ENCODE results near the gene ECE1.
"Not testable (repeated sequence)": the region's sequence is repeated elsewhere in the genome, so short reads cannot be mapped to it uniquely, and the experiment has no call there.

Gene ECE1

GRCh38 chr1:21220815-21221214, 69.4 kb downstream of the ECE1 start:
- no peak for DNase-seq (ENCODE audit: low spot score)

- no peak for DNase-seq (ENCODE audit: low spot score)
Measured at GRCh38 chr1:21219674-21220073, 70.6 kb downstream of the ECE1 start.

- DNase-seq (ENCODE audit: low spot score), result no peak
Measured at GRCh38 chr1:21217812-21218596, 72.3 kb downstream of the ECE1 start.

- DNase-seq (ENCODE audit: low spot score), result peak; percentile 57
Measured at GRCh38 chr1:21216835-21217811, 73.1 kb downstream of the ECE1 start.

DNA sequence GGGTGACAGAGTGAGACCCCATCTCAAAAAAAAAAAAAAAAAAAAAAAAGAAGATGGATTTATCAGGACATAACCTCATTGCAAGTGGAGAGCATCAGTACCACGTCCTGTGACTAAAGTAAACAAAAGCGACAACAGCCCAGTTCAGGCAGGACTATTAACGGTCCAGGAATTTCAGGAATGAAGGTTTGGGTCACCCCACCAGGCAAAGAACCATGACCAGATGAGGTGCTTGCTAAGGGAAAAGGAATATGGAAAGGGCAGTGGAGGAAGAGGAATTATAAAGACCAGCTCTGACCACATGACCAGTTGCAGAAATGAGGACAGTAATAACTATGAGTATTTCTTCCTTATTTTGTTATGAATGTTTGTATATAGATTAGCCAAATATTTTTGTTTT, 78.1 kb downstream of the ECE1 start:
- DNase-seq (ENCODE audit: low spot score), result no peak

GRCh38 chr1:21208137-21208700, 82.0 kb downstream of the ECE1 start:
- not testable (repeated sequence) for DNase-seq (ENCODE audit: low spot score)

DNA sequence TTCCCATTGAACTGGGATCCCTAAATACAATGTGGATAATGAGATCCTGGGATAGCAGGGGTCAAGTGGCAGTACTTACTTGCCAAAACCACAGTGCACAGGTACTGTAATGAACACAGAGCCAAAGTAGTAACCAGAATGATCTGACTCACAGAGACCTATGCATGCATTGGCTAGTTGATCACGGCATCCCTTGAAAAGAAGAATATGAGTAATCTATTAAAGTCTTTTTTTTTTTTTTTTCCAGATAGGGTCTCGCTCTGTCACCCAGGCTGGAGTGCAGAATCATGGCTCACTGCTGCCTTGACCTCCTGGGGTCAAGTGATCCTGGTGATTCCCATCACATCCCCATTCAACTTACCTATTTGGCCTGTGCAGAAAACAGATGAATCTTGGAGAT, 84.1 kb downstream of the ECE1 start:
- no peak for DNase-seq (ENCODE audit: low spot score)

GRCh38 chr1:21205416-21205815, 84.8 kb downstream of the ECE1 start:
- DNase-seq (ENCODE audit: low spot score), result no peak

DNA sequence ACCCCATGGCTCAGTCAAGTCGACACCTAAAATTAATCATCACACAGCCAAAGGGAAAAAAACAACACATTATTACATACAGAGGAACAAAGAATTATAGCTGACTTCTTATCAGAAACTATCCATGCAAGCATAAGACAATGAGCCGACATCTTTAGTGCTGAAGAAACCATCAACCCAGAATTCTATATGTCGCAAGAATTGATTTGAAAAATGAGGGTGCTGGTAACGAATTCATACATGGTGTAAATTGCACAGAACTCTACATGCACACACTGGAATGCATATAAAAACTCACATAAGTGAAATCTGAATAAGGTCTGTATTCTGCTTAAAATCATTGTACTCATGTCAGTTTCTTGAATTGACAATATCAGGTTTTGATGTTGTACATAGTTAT, 88.6 kb downstream of the ECE1 start:
- no peak for DNase-seq (ENCODE audit: low spot score)

DNA sequence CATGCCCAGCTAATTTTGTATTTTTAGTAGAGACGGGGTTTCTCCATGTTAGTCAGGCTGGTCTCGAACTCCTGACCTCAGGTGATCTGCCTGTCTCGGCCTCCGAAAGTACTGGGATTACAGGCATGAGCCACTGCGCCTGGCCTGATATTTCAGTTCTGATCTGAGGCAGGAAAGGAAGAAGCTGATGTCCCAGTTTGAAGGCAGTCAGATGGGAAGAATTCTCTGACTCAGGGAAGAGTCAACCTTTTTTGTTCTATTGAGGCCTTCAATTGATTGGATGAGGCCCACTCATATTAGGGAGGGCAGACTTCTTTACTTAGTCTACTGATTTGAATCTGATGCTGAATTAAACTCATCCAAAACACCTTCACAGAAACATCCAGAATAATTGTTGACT, 89.0 kb downstream of the ECE1 start:
- not testable (repeated sequence) for DNase-seq (ENCODE audit: low spot score)

DNA sequence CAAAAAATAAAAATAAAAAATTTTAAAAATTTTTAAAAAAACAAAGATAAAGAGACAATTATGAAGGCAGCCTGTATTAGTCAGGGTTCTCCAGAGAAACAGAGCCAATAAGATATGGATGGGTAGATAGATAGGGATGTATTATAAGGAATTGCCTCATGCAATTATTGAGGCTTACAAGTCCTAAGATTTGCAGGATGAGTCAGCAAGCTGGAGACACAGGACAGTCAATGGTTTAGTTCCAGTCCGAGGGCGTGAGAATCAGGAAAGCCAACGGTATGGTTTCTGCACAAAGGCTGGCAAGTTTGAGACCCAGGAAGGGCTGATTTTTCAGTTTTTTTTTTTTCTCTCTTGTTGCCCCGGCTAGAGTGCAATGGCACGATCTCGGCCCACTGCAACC, 89.5 kb downstream of the ECE1 start:
- DNase-seq (ENCODE audit: low spot score), result no peak

DNA sequence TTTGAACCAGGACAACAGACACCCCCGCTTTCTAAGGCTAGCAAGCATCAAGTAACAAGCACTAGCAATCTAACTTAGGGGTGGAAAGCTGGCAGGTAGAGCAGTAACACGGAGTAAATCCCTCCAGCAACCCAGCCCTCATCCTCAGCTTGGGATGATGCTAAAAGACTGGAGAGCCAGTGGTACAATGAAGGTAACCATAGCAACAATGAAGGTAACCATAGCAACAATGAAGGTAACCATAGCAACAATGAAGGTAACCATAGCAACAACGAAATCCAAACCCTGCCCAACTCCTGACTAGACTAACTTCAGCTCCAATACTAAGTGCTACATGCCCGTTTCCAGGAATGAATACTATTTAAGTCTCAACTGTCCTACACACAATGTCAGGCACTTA, 91.3 kb downstream of the ECE1 start:
- no peak for DNase-seq (ENCODE audit: low spot score)

GRCh38 chr1:21192871-21193270, 97.4 kb downstream of the ECE1 start:
- DNase-seq (ENCODE audit: low spot score), result no peak

DNA sequence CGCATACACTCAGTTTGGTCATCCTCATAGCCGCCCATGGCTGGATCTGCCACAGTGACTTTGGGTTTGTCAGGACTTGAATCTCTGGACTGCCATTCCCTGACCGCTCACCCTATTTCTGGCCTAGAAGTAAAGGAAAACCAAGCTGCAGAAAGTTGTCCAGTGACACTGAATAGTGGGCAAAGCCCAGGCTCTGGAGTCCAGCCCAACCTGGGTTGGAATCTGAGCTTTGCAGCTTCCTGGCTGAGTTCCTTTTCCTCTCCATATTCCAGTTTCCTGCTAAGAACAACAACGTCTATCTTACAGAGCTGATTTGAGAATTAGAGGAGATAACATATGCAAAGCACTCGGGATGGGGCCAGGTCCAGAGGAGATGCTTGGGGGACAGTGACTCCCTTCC, 98.0 kb downstream of the ECE1 start:
- no peak for DNase-seq (ENCODE audit: low spot score)

GRCh38 chr1:21190771-21191170, 99.5 kb downstream of the ECE1 start:
- DNase-seq (ENCODE audit: low spot score), result not testable (repeated sequence)

DNA sequence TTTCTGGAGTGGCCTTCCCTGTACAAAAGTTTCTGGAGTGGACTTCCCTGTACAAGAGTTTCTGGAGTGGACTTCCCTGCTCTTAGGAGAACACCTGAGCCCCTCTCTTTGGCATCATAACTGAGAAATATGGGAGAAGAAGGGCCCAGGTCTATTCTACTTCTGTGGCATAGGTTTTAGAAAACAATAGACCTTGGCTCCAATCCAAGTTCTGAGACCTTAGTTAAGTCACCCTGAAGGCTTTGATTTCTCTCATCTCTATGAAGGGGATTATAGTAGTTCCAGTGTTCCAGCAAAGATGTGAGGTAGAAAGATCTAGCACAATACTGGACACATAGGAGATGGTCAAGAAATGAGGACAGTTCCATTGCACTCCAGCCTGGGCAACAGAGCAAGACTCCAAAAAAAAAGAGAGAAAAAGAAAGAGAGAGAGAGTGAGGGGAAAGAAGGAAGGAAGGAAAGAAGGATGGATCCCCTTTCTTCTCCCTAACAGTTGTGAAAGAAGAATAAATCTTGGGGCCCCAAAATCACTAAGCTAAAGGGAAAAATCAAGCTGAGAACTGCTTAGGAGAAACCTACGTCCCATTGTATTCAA, 100.3 kb downstream of the ECE1 start:
- DNase-seq (ENCODE audit: low spot score), result no peak

DNA sequence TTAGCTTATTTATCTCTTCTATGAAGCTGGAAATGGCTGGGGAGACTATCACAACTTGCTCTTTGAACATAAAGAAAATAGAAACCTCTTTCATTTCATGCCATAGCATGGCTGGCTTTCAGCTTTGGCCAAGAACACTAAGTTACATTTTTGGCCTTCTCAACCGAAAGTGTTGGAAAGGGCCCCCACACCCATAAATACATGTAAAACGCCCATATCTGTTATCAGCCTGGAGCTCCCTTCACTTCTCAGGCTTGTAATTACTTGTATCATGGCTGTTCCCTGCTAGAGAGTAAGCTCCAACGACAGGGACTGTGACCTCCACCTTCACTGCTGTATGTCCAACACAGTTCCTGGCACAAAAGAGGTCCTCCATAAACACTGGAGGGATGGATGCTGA, 100.8 kb downstream of the ECE1 start:
- DNase-seq (ENCODE audit: low spot score), result no peak

DNA sequence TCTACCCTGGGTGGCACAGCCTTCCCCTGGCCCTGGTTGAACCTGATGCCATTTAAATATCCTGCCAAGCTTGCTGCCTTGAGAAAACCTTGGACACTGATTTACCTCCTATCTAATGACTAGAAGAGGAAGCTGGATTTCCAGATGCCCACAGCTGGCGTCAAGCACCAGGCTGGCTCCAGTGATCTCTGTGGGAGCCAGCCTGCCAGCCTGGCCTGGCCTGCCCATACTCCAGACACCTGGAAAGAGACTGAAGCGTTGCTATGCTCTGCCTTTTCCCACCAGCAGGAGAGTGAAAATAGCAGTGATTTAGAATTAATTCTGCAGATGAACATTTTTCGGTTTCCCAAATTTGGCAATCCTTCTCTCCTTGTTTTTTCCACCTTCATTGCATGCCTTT, 102.0 kb downstream of the ECE1 start:
- DNase-seq (ENCODE audit: low spot score), result no peak

- no peak for DNase-seq (ENCODE audit: low spot score)
Measured at GRCh38 chr1:21185221-21185731, 105.0 kb downstream of the ECE1 start.

GRCh38 chr1:21184276-21184675, 106.0 kb downstream of the ECE1 start:
- no peak for DNase-seq (ENCODE audit: low spot score)

DNA sequence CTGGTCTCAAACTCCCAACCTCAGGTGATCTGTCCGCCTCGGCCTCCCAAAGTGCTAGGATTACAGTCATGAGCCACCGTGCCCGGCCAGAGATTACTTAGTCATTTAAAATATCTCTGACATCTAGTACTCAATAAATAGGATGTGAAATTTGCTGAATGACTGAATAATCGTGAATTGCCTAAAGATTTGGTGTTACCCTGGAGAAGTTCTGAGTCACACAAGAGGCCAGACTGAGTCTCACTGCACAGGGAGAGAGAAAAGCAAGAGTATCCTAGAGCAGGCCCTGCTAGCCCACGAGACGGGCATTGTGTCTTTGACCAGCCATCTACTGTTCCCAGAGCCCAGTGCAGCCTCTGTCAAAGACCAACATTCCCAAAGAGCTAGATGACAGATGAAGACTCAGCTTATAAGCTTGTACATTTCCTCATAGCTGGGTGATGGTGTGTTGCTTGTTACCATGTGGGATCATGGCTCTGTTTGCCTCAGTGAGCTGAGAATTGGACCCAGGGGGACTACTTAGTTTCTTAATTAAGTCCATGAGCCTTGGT, 108.0 kb downstream of the ECE1 start:
- DNase-seq (ENCODE audit: low spot score), result no peak

DNA sequence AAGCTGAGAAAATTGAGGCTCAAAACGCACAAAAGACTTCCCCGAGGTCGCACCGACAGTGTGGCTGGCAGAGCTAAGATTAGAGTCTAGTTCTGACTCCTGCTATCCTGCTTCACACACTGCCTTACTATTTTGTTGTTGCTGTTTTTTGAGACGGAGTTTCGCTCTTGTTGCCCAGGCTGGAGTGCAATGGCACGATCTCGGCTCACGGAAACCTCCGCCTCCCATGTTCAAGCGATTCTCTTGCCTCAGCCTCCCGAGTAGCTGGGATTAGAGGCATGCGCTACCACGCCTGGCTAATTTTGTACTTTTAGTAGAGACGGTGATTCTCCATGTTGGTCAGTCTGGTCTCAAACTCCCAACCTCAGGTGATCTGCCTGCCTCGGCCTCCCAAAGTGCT, 112.0 kb downstream of the ECE1 start:
- not testable (repeated sequence) for DNase-seq (ENCODE audit: low spot score)

Data from CD4-positive, alpha-beta T cell treated with Interleukin-6 at 100 ng/mL for 8 hours (primary cell).